Thoracic aorta (tissue), 2 donors: Measurements from ENCODE around the gene SCN5A. TPM values are rescaled to one million over a fixed set of nuclear protein-coding genes. Genes with fewer than 3 reads are reported as not detected.

Source experiments
- ATAC-seq: fragments of 150-250 bp; one replicate; pipeline ENCODE4 v1.8.0; 2017; ENCODE audit warnings: low read depth; ENCODE audit not compliant: insufficient number of reproducible peaks, low FRiP score
- DNase-seq: peaks from one replicate; pipeline ENCODE4 v3.0.0-alpha.2; 2020; ENCODE audit warnings: low spot score
- H3K27ac ChIP-seq, 2 donors: fragments of 200-600 bp; sonication (generic); 1 replicate in 1 of 2; 2 replicates in 1 of 2; pipeline ENCODE4 v1.5.1; 2016; ENCODE audit warnings: mild to moderate bottlenecking in 2 of 2, moderate library complexity in 2 of 2
- H3K27me3 ChIP-seq: fragments of 200-600 bp; sonication (generic); replicated peaks from 2 replicates; pipeline ENCODE4 v1.6.0; 2016; ENCODE audit warnings: mild to moderate bottlenecking; ENCODE audit not compliant: insufficient read depth
- H3K36me3 ChIP-seq: fragments of 200-600 bp; sonication (generic); one replicate; pipeline ENCODE4 v1.5.1; 2016
- H3K4me1 ChIP-seq, 2 donors: fragments of 200-600 bp; sonication (generic); 1 replicate in 1 of 2; 2 replicates in 1 of 2; pipeline versions ENCODE4 v1.5.1 to v1.6.0; 2016; ENCODE audit warnings: low read depth in 2 of 2, mild to moderate bottlenecking in 1 of 2; ENCODE audit not compliant: control insufficient read depth in 1 of 2
- H3K4me3 ChIP-seq: fragments of 200-600 bp; sonication (generic); 2 replicates; pipeline ENCODE4 v1.5.1; 2016; ENCODE audit warnings: mild to moderate bottlenecking
- H3K9me3 ChIP-seq: fragments of 200-600 bp; sonication (generic); 2 replicates; pipeline ENCODE4 v1.5.1; 2016
- total RNA-seq, 2 donors: library from RNA; depleted of rRNA; stranded (reverse); fragments of >200 nt; gene quantifications; one replicate each; pipeline versions ENCODE4 v1.1.0 to v1.2.3, GENCODE V29; 2016
- TF ChIP-seq, protein P1 (sequence below): fragments of 200-600 bp; sonication (generic); IDR thresholded peaks from one replicate; pipeline ENCODE4 v1.5.1; 2019; ENCODE audit warnings: antibody characterized with exemption

The SCN5A gene
- total RNA-seq, 2 donors from 2014 or later = 5.4 to 14.4 TPM

DNA sequence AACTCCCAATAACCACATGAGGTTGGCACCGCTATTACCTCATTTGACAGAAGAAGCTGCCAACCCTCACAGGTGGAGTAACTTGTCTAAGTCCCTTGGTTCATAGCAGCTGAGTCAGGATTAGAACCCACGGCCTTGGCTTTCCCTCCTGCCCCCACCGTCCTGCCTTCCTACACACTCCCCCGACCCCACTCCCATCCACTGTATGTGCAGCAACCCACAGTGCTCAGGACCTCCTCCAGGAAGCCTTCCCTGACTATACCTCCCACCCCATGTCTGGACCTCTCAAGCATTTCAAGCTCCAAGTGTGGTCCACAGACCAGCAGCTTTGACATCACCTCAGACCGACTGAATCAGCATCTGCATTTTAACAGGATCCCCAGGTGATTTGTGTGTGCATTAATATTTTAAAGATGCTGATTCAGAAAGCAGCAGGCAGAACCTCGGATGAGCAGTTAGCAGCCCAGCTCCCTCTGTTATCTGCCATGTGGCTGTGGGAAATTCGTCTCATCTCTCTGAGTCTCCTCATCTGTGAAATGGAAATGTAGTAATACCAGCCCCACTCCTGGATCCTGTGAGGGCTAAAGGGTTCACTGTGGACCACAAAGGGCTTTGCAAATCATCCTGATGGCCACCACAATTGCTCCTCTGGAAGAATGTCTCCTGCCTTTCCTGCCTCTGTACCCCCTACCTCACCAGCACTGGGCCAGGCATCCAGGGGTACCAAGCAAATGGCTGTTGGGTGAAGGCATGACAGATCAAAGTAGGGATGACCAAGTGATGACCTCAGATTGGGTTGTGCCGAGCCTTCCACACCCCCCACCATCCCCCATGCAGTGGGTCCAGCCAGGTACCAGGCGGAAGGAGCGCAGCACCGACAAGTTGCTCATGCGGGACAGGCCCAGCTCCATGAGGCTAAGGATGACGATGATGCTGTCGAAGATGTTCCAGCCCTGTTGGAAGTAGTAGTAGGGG is 62.7 kb downstream of the SCN5A start:
- no peak overlapping the region for H3K27ac ChIP-seq
- H3K9me3 ChIP-seq = no peaks in the 10 kb centered on the region
- ATAC-seq = no peak
- no peaks in the 10 kb centered on the region for H3K36me3 ChIP-seq
- no peaks in the 10 kb centered on the region for H3K4me1 ChIP-seq
- TF ChIP-seq, protein P1, sequence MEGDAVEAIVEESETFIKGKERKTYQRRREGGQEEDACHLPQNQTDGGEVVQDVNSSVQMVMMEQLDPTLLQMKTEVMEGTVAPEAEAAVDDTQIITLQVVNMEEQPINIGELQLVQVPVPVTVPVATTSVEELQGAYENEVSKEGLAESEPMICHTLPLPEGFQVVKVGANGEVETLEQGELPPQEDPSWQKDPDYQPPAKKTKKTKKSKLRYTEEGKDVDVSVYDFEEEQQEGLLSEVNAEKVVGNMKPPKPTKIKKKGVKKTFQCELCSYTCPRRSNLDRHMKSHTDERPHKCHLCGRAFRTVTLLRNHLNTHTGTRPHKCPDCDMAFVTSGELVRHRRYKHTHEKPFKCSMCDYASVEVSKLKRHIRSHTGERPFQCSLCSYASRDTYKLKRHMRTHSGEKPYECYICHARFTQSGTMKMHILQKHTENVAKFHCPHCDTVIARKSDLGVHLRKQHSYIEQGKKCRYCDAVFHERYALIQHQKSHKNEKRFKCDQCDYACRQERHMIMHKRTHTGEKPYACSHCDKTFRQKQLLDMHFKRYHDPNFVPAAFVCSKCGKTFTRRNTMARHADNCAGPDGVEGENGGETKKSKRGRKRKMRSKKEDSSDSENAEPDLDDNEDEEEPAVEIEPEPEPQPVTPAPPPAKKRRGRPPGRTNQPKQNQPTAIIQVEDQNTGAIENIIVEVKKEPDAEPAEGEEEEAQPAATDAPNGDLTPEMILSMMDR = no peak
- no peak for DNase-seq
- H3K27me3 ChIP-seq = no peaks in the 10 kb centered on the region
- no peak overlapping the region for H3K4me3 ChIP-seq

DNA sequence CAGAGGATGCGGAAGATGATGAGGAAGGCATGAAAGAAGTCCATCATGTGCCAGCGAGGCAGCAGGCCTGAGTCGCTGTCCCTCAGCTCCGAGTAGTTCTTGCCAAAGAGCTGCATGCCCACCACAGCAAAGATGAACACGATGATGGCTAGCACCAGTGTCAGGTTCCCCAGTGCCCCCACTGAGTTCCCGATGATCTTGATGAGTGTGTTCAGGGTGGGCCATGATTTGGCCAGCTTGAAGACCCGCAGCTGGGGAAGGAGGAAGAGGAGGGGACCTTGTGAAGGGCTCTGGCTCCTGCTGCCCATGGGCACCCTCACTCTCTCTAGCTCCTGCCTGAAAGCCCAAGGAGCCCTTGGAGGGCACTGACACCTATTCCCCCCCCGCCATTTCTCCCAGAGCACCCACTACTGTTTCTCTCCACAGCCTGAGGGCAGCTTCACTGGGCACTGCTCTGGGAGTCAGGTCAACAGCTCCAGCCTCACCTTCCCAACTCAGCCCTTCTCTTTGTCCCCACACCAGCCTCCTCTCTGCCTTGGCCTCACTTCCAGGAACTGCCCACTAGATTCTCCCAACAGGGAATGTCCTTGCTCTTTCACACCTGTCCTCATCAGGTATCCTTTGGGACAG is 63.6 kb downstream of the SCN5A start:
- Histone ChIP-seq H3K4me1 (no peaks in the 10 kb centered on the region), H3K27me3 (no peaks in the 10 kb centered on the region), H3K9me3 (no peaks in the 10 kb centered on the region), H3K27ac (no peak overlapping the region), H3K4me3 (no peak overlapping the region), H3K36me3 (no peaks in the 10 kb centered on the region)
- ATAC-seq = no peak
- TF ChIP-seq, protein P1 = no peak
- no peak for DNase-seq

DNA sequence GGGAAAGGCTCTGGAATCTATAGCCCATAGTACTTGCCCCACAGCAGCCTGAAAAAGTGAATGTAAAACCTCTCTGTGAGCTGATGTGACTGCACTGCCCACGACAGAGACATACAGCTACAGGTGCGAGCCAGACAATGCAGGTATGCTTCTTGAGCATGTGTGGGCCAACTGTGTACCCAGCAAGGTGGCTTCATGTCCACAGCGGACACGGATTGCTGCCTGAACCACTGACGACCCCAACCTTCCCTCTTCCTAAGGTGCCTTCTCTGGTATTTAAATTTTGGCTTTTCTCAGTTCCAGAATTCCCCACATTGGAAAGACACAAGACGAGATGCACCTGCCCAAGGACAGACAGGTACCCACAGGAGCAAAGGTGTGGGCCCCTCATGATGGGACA is 65.8 kb downstream of the SCN5A start:
- ATAC-seq = no peak
- DNase-seq = no peak

DNA sequence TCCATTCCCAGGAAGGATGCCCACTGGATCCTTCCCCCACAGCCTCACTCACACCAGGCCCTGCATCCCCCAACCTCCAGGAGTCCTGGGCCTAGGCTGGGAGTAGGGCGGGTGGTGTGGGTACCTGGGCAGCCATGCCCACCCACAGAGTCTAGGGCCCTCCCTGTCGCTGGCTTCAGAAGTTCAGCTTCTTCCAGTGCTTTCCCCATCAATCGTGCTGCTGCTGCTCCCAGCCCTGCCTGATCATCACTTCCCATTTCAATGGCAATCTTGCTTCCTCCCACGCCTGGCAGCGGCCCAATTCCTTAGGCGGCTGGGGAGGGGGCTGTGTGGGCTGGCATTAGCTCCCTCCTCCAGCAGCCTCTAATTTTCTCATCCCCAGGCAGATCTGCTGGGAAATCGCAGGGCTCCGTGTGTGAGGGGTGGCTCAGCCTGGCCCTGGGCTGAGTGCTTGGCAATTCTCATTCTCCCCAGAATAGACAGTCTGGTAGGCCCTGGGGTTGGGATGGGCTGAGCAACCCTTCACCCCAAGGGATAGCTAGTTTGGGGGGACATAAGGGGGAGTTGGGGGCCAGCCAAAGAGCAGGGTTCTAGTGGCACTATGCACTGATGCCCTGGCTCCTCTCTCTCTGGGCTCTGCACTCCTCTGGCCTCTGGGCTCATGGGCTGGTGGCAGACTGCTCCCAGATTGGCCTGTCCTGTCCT is 66.4 kb downstream of the SCN5A start:
- Histone ChIP-seq H3K36me3 (no peaks in the 10 kb centered on the region), H3K27me3 (no peaks in the 10 kb centered on the region), H3K4me3 (no peak overlapping the region), H3K27ac (no peak overlapping the region), H3K9me3 (no peaks in the 10 kb centered on the region), H3K4me1 (no peaks in the 10 kb centered on the region)
- TF ChIP-seq, protein P1 = no peak
- no peak for DNase-seq
- no peak for ATAC-seq

More for the DNA sequence above, 65.8 kb downstream of the SCN5A start:
- no peaks in the 10 kb centered on the region for H3K27me3 ChIP-seq
- no peak overlapping the region for H3K27ac ChIP-seq
- no peaks in the 10 kb centered on the region for H3K9me3 ChIP-seq
- H3K4me1 ChIP-seq = no peaks in the 10 kb centered on the region
- H3K4me3 ChIP-seq = no peak overlapping the region
- no peaks in the 10 kb centered on the region for H3K36me3 ChIP-seq
- TF ChIP-seq, protein P1 = no peak

DNA sequence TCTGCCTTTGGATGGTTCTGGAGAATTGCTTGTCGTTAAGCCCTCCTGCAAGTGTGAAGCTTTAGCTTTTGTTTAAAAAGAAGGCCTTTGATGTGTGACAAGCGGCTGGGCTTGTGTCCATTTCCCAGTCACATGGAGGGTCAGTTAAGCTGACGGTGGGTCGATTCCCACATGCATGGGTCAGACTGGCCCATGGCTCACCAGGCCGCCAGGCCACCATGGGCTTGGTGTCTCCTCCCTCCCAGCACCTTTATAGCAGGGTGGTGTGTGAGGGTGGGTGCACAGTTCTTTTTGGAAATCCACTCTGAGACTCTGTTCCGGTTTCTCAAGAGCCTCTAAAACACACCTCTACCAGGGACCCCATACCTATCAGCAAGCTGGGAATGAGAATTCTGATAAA is 67.2 kb downstream of the SCN5A start:
- DNase-seq (no peak), ATAC-seq (no peak)
- no peaks in the 10 kb centered on the region for H3K9me3 ChIP-seq
- H3K4me1 ChIP-seq = no peaks in the 10 kb centered on the region
- H3K4me3 ChIP-seq = no peak overlapping the region
- H3K36me3 ChIP-seq = no peaks in the 10 kb centered on the region
- TF ChIP-seq, protein P1 = no peak
- no peaks in the 10 kb centered on the region for H3K27me3 ChIP-seq
- no peak overlapping the region for H3K27ac ChIP-seq
